ENCODE measurements around the gene FAM149A. TPM values are rescaled to one million over a fixed set of nuclear protein-coding genes. Genes with fewer than 3 reads are reported as not detected.

FAM149A gene
- total RNA-seq, 4 donors from 2014 or later = 8.1 to 13.4 (median 9.7) TPM

DNA sequence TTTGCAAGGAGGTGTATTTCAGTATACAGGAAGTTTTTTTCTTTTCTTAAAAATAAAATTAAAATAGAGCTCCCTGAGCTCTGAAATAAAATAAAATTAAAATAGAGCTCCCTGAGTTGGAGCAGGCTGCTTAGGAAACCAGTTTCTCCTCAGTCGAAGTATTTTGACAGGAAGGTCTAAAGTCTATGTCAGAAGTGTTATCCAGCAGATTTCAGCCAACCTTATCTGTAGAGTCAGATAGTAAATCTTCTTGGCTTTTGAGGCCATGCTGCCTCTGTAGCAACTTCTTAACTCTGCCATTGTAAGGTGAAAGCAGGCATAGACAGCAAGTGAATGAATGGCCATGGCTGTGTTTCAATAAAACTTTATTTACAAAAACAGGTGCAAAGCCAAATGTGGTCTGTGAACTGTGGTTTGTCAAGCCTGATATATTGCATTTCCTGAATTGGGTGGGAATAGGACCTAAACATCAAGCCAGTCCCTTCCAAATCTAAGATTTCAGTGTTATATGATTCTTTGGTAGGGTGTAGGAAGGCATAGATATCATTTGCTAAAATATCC is 113.3 kb downstream of the FAM149A start:
- H3K4me3 ChIP-seq (replicated peaks in 1 of 3) = no peak overlapping the region
- no peaks in the 10 kb centered on the region for H3K36me3 ChIP-seq
- TF ChIP-seq, protein P1, sequence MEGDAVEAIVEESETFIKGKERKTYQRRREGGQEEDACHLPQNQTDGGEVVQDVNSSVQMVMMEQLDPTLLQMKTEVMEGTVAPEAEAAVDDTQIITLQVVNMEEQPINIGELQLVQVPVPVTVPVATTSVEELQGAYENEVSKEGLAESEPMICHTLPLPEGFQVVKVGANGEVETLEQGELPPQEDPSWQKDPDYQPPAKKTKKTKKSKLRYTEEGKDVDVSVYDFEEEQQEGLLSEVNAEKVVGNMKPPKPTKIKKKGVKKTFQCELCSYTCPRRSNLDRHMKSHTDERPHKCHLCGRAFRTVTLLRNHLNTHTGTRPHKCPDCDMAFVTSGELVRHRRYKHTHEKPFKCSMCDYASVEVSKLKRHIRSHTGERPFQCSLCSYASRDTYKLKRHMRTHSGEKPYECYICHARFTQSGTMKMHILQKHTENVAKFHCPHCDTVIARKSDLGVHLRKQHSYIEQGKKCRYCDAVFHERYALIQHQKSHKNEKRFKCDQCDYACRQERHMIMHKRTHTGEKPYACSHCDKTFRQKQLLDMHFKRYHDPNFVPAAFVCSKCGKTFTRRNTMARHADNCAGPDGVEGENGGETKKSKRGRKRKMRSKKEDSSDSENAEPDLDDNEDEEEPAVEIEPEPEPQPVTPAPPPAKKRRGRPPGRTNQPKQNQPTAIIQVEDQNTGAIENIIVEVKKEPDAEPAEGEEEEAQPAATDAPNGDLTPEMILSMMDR (IDR thresholded peaks at IDR 0.05) = no peak
- TF ChIP-seq POLR2A (IDR thresholded peaks at IDR 0.05) = no peak
- WGBS, 2 donors = 73 to 80% methylated on average over 1 of the region's 1 CpG
- no peak overlapping the region for H3K27ac ChIP-seq
- H3K4me1 ChIP-seq = no peaks in the 10 kb centered on the region
- no peaks in the 10 kb centered on the region for H3K9me3 ChIP-seq
- intact Hi-C loops (cut with DNase I) = no loop called here
- no peak for DNase-seq
- H3K27me3 ChIP-seq = no peaks in the 10 kb centered on the region

DNA sequence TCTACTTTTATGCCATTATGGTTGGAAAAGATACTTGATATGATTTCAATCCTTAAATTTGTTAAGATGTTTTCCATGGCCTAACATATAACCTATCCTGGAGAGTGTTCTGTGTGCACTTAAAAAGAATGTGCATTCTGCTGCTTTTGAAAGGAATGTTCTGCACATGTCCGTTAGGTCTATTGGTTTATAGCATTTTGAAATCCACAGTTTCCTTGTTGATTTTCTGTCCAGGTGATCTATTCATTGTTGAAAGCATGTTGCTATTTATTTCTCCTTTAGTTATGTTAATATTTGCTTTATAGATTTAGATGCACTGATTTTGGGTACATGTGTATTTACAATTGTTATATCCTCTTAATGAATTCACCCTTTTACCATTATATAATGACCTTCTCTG is 117.1 kb downstream of the FAM149A start:
- TF ChIP-seq, protein P1 (IDR thresholded peaks at IDR 0.05) = no peak
- no peak for TF ChIP-seq POLR2A (IDR thresholded peaks at IDR 0.05)
- intact Hi-C loops (cut with DNase I) = no loop called here

More for the DNA sequence above, 117.1 kb downstream of the FAM149A start:
- H3K27ac ChIP-seq = no peak overlapping the region
- DNase-seq = no peak
- WGBS, 2 donors = 84 to 98% methylated on average over 1 of the region's 1 CpG
- no peak overlapping the region for H3K4me3 ChIP-seq (replicated peaks in 1 of 3)
- no peaks in the 10 kb centered on the region for H3K9me3 ChIP-seq
- H3K4me1 ChIP-seq = no peaks in the 10 kb centered on the region
- no peaks in the 10 kb centered on the region for H3K36me3 ChIP-seq
- no peaks in the 10 kb centered on the region for H3K27me3 ChIP-seq

Small RNAs within 50 kb of the gene (small RNA-seq; reads per million reads assigned to genes)
- not detected for gene RF00322

Other genes with a start within 250 kb of the FAM149A start
- gene TLR3, start 35.5 kb upstream of the FAM149A start, total RNA-seq = 10 to 100 TPM in 2 of 4 donors, 1 to 10 TPM in 2; 6.5 to 13.1 (median 10.0) TPM
- 10 to 100 TPM; 36.6 to 66.9 (median 48.2) TPM for gene CYP4V2, start 86.9 kb downstream of the FAM149A start, total RNA-seq
- gene KLKB1, start 122.8 kb downstream of the FAM149A start, total RNA-seq = 10 to 100 TPM in 1 of 4 donors, 1 to 10 TPM in 2, not detected in 1; 1.2 to 11.8 (median 2.3) TPM
- gene F11, start 161.5 kb downstream of the FAM149A start, total RNA-seq = not detected

All from thyroid gland (tissue), 4 donors.